ENCODE data around the gene NLRP1. TPM values are rescaled to one million over a fixed set of nuclear protein-coding genes. Genes with fewer than 3 reads are reported as not detected.
A peak's percentile ranks its signal among the peaks of the same experiment; 100 is the strongest.

Gene NLRP1
- total RNA-seq, 1 donor from 2014 or later = 29.3 TPM

GRCh38 chr17:5544115-5544514, 40.2 kb downstream of the NLRP1 start:
- TF ChIP-seq CTCF (IDR thresholded peaks at IDR 0.05) (no peak), EZH2phosphoT487 (IDR thresholded peaks at IDR 0.05) (no peak), EZH2 (IDR thresholded peaks at IDR 0.05) (no peak)
- Mint-ChIP-seq H3K9me3 (peaks cover 3% of the 10 kb centered on the region), H3K27me3 (ENCODE audit: insufficient read depth, low read depth) (peaks cover 6% of the 10 kb centered on the region), H3K4me3 (no peak overlapping the region), H3K36me3 (no peaks in the 10 kb centered on the region), H3K27ac (no peak overlapping the region), H3K4me1 (peaks cover 17% of the 10 kb centered on the region)
- Histone ChIP-seq H3F3A (ENCODE audit: low read depth) (no peaks in the 10 kb centered on the region), H3K27ac (no peak overlapping the region), H3K9me3 (ENCODE audit: low read depth) (no peaks in the 10 kb centered on the region), H4K20me1 (ENCODE audit: low read depth) (no peaks in the 10 kb centered on the region), H3K9ac (no peak overlapping the region), H3K4me2 (no peak overlapping the region), H3K36me3 (no peaks in the 10 kb centered on the region), H3K79me2 (ENCODE audit: low read depth) (no peaks in the 10 kb centered on the region), H3K27me3 (no peaks in the 10 kb centered on the region), H3K4me1 (peaks cover 5% of the 10 kb centered on the region), H3K4me3 (no peak overlapping the region), H2AFZ (replicated peaks) (no peak overlapping the region)
- DNase-seq (ENCODE audit: low spot score) = no peak

- Histone ChIP-seq H3K27me3 (no peaks in the 10 kb centered on the region), H3K4me3 (no peak overlapping the region), H3K36me3 (no peaks in the 10 kb centered on the region), H3K27ac (no peak overlapping the region), H3K9ac (no peak overlapping the region), H3K9me3 (ENCODE audit: low read depth) (no peaks in the 10 kb centered on the region), H3F3A (ENCODE audit: low read depth) (no peaks in the 10 kb centered on the region), H2AFZ (replicated peaks) (peak overlapping the region; percentile 83), H3K4me2 (no peak overlapping the region), H4K20me1 (ENCODE audit: low read depth) (no peaks in the 10 kb centered on the region), H3K4me1 (peaks cover 5% of the 10 kb centered on the region), H3K79me2 (ENCODE audit: low read depth) (no peaks in the 10 kb centered on the region)
- Mint-ChIP-seq H3K9me3 (no peaks in the 10 kb centered on the region), H3K27me3 (ENCODE audit: insufficient read depth, low read depth) (peaks cover 6% of the 10 kb centered on the region), H3K4me3 (no peak overlapping the region), H3K4me1 (peaks cover 17% of the 10 kb centered on the region), H3K27ac (peak overlapping the region; percentile 68), H3K36me3 (no peaks in the 10 kb centered on the region)
- TF ChIP-seq EZH2 (IDR thresholded peaks at IDR 0.05) = no peak
- TF ChIP-seq CTCF (IDR thresholded peaks at IDR 0.05) = peak; percentile 19
- DNase-seq (ENCODE audit: low spot score) = peak; percentile 37
These were observed 42.6 kb downstream of the NLRP1 start for GRCh38 chr17:5541610-5542202.

GRCh38 chr17:5540321-5540720, 44.0 kb downstream of the NLRP1 start:
- Histone ChIP-seq H2AFZ (replicated peaks) (no peak overlapping the region), H3K9me3 (ENCODE audit: low read depth) (no peaks in the 10 kb centered on the region), H3K4me1 (peaks cover 5% of the 10 kb centered on the region), H3K36me3 (no peaks in the 10 kb centered on the region), H3K79me2 (ENCODE audit: low read depth) (no peaks in the 10 kb centered on the region), H3K4me3 (no peak overlapping the region), H3K9ac (no peak overlapping the region), H3K4me2 (no peak overlapping the region), H3F3A (ENCODE audit: low read depth) (no peaks in the 10 kb centered on the region), H4K20me1 (ENCODE audit: low read depth) (no peaks in the 10 kb centered on the region), H3K27ac (no peak overlapping the region), H3K27me3 (no peaks in the 10 kb centered on the region)
- no peak for TF ChIP-seq CTCF (IDR thresholded peaks at IDR 0.05)
- no peak for TF ChIP-seq EZH2phosphoT487 (IDR thresholded peaks at IDR 0.05)
- no peak for TF ChIP-seq EZH2 (IDR thresholded peaks at IDR 0.05)
- H3K36me3 Mint-ChIP-seq = no peaks in the 10 kb centered on the region
- H3K4me3 Mint-ChIP-seq = no peak overlapping the region
- peaks cover 3% of the 10 kb centered on the region for H3K27me3 Mint-ChIP-seq (ENCODE audit: insufficient read depth, low read depth)
- H3K4me1 Mint-ChIP-seq = peaks cover 17% of the 10 kb centered on the region
- no peak overlapping the region for H3K27ac Mint-ChIP-seq
- no peaks in the 10 kb centered on the region for H3K9me3 Mint-ChIP-seq
- DNase-seq (ENCODE audit: low spot score) = no peak

Measured in neural progenitor cell (in vitro differentiated cells).